Liver (tissue), 3 donors: ENCODE measurements around the gene EIF4G3.

ENCODE experiments used
- GABPA ChIP-seq, 2 donors: IDR thresholded peaks in 1 of 2; conservative IDR thresholded peaks in 1 of 2; 2 replicates each; pipeline ENCODE4 v1.6.1; 2016; ENCODE audit warnings: antibody characterized with exemption in 2 of 2, mild to moderate bottlenecking in 1 of 2, moderate library complexity in 1 of 2
- NR2F2 ChIP-seq: IDR thresholded peaks from 2 replicates; pipeline ENCODE4 v1.6.1; 2016; ENCODE audit warnings: antibody characterized with exemption
- RAD21 ChIP-seq, 2 donors: IDR thresholded peaks; 2 replicates each; pipeline ENCODE4 v1.6.1; 2016; ENCODE audit warnings: antibody characterized with exemption in 2 of 2, mild to moderate bottlenecking in 2 of 2
- REST ChIP-seq: IDR thresholded peaks from 2 replicates; pipeline ENCODE4 v1.6.1; 2016; ENCODE audit warnings: antibody characterized with exemption, mild to moderate bottlenecking
- TAF1 ChIP-seq: conservative IDR thresholded peaks from 2 replicates; pipeline ENCODE4 v1.6.1; 2016; ENCODE audit warnings: antibody characterized with exemption, mild to moderate bottlenecking
- YY1 ChIP-seq: IDR thresholded peaks from 2 replicates; pipeline ENCODE4 v1.6.1; 2016; ENCODE audit warnings: antibody characterized with exemption, mild to moderate bottlenecking
- ZBTB33 ChIP-seq: IDR thresholded peaks from 2 replicates; pipeline ENCODE4 v1.6.1; 2016; ENCODE audit warnings: antibody characterized with exemption
- TF ChIP-seq, protein P1 (sequence below): IDR thresholded peaks from 2 replicates; pipeline ENCODE4 v1.6.1; 2016; ENCODE audit warnings: antibody characterized with exemption
- TF ChIP-seq, protein P2 (sequence below): fragments of 150-350 bp; IDR thresholded peaks from 2 replicates; pipeline ENCODE4 v1.5.1; 2017; ENCODE audit warnings: improper control_type of control experiment, low read depth, low read length; ENCODE audit not compliant: missing input control
- TF ChIP-seq, protein P3 (sequence below): IDR thresholded peaks from 2 replicates; pipeline ENCODE4 v1.6.1; 2016; ENCODE audit warnings: antibody characterized with exemption
- donor health status: healthy.
- donor health status: healthy.

GRCh38 chr1:20974951-20975350 lies 201.7 kb downstream of the EIF4G3 start:
- TF ChIP-seq, protein P1, sequence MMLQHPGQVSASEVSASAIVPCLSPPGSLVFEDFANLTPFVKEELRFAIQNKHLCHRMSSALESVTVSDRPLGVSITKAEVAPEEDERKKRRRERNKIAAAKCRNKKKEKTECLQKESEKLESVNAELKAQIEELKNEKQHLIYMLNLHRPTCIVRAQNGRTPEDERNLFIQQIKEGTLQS, result no peak
- TF ChIP-seq, protein P2, sequence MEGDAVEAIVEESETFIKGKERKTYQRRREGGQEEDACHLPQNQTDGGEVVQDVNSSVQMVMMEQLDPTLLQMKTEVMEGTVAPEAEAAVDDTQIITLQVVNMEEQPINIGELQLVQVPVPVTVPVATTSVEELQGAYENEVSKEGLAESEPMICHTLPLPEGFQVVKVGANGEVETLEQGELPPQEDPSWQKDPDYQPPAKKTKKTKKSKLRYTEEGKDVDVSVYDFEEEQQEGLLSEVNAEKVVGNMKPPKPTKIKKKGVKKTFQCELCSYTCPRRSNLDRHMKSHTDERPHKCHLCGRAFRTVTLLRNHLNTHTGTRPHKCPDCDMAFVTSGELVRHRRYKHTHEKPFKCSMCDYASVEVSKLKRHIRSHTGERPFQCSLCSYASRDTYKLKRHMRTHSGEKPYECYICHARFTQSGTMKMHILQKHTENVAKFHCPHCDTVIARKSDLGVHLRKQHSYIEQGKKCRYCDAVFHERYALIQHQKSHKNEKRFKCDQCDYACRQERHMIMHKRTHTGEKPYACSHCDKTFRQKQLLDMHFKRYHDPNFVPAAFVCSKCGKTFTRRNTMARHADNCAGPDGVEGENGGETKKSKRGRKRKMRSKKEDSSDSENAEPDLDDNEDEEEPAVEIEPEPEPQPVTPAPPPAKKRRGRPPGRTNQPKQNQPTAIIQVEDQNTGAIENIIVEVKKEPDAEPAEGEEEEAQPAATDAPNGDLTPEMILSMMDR, result no peak
- no peak for TF ChIP-seq REST
- TF ChIP-seq, protein P3, sequence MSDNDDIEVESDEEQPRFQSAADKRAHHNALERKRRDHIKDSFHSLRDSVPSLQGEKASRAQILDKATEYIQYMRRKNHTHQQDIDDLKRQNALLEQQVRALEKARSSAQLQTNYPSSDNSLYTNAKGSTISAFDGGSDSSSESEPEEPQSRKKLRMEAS, result no peak
- TF ChIP-seq YY1, result no peak
- TF ChIP-seq TAF1, result no peak
- TF ChIP-seq GABPA (IDR thresholded peaks at IDR 0.05 in 1 of 2, conservative IDR thresholded peaks at IDR 0.05 in 1 of 2), result no peak
- no peak for TF ChIP-seq RAD21 (IDR thresholded peaks at IDR 0.05)
- no peak for TF ChIP-seq NR2F2
- TF ChIP-seq ZBTB33, result no peak
